GM23338 (cell line): ENCODE data around the gene FNDC3B. TPM values are rescaled to one million over a fixed set of nuclear protein-coding genes. Genes with fewer than 3 reads are reported as not detected.
A peak's percentile ranks its signal among the peaks of the same experiment; 100 is the strongest.

ENCODE experiments used
- ATAC-seq: fragments of 200-7000 bp; cut with Tn5 transposase; 3 replicates; pipeline ENCODE4 v1.9.1; 2020
- DNase-seq: peaks from one replicate; pipeline ENCODE4 v3.0.0-alpha.2; 2015; ENCODE audit warnings: low spot score
- H2AFZ ChIP-seq: fragments of 200-600 bp; sonication (generic); 2 replicates; pipeline ENCODE4 v1.8.0; 2016; ENCODE audit warnings: antibody characterized with exemption, mild to moderate bottlenecking, moderate library complexity
- H3F3A ChIP-seq: fragments of 200-600 bp; sonication (generic); replicated peaks from 2 replicates; pipeline ENCODE4 v1.8.0; 2017; ENCODE audit warnings: antibody characterized with exemption, mixed run types, low read depth
- H3K27ac ChIP-seq: fragments of 200-600 bp; sonication (generic); 2 replicates; pipeline ENCODE4 v1.6.1; 2016; ENCODE audit warnings: low read depth
- H3K27me3 ChIP-seq: fragments of 200-600 bp; sonication (generic); 2 replicates; pipeline ENCODE4 v1.8.0; 2016; ENCODE audit warnings: mild to moderate bottlenecking, mixed run types, moderate library complexity; ENCODE audit not compliant: insufficient read depth
- H3K36me3 ChIP-seq: fragments of 200-600 bp; sonication (generic); 2 replicates; pipeline ENCODE4 v1.8.0; 2016; ENCODE audit warnings: mild to moderate bottlenecking; ENCODE audit not compliant: insufficient read depth
- H3K4me1 ChIP-seq: fragments of 200-600 bp; sonication (generic); 2 replicates; pipeline ENCODE4 v1.8.0; 2016; ENCODE audit warnings: mild to moderate bottlenecking, moderate library complexity; ENCODE audit not compliant: insufficient read depth
- H3K4me2 ChIP-seq: fragments of 200-600 bp; sonication (generic); 2 replicates; pipeline ENCODE4 v1.7.1; 2017; ENCODE audit warnings: mixed run types
- H3K4me3 ChIP-seq: fragments of 200-600 bp; sonication (generic); 2 replicates; pipeline ENCODE4 v1.6.1; 2016; ENCODE audit warnings: mixed run types
- H3K79me2 ChIP-seq: fragments of 200-600 bp; sonication (generic); replicated peaks from 2 replicates; pipeline ENCODE4 v1.8.0; 2017; ENCODE audit warnings: mild to moderate bottlenecking; ENCODE audit not compliant: insufficient read depth
- H3K9me2 ChIP-seq: fragments of 200-600 bp; sonication (generic); 2 replicates; pipeline ENCODE4 v1.8.0; 2017; ENCODE audit not compliant: insufficient read depth
- H4K20me1 ChIP-seq: fragments of 200-600 bp; sonication (generic); replicated peaks from 2 replicates; pipeline ENCODE4 v1.8.0; 2017; ENCODE audit warnings: mild to moderate bottlenecking; ENCODE audit not compliant: insufficient read depth
- H3K27ac Mint-ChIP-seq: 2 replicates; pipeline ENCODE4 v1.8.0; 2020; ENCODE audit warnings: inconsistent platforms, mild to moderate bottlenecking, moderate library complexity, mixed read lengths
- H3K27me3 Mint-ChIP-seq: 3 replicates; pipeline ENCODE4 v1.8.0; 2022; ENCODE audit warnings: low read depth, mild to moderate bottlenecking, moderate library complexity, mixed read lengths, inconsistent platforms; ENCODE audit not compliant: insufficient read depth, poor library complexity
- H3K36me3 Mint-ChIP-seq: 3 replicates; pipeline ENCODE4 v1.8.0; 2021; ENCODE audit warnings: low read depth, mild to moderate bottlenecking, inconsistent platforms, moderate library complexity, mixed read lengths
- H3K4me1 Mint-ChIP-seq: 3 replicates; pipeline ENCODE4 v1.8.0; 2020; ENCODE audit warnings: mild to moderate bottlenecking, inconsistent platforms, mixed read lengths
- H3K4me3 Mint-ChIP-seq: 3 replicates; pipeline ENCODE4 v1.8.0; 2021; ENCODE audit warnings: moderate library complexity, mild to moderate bottlenecking, inconsistent platforms, mixed read lengths
- H3K9me3 Mint-ChIP-seq: 3 replicates; pipeline ENCODE4 v1.8.0; 2020; ENCODE audit warnings: moderate library complexity, mild to moderate bottlenecking, inconsistent platforms, mixed read lengths
- CREB1 ChIP-seq: fragments of 250-450 bp; sonication (Bioruptor Pico); IDR thresholded peaks from 2 replicates; pipeline ENCODE4 v1.5.0; 2020; ENCODE audit warnings: low read depth, mild to moderate bottlenecking, moderate library complexity
- EZH2 ChIP-seq: fragments of 200-600 bp; sonication (generic); IDR thresholded peaks from one replicate; pipeline ENCODE4 v1.8.0; 2017; ENCODE audit warnings: antibody characterized with exemption, mild to moderate bottlenecking, low read depth; ENCODE audit not compliant: unreplicated experiment
- EZH2phosphoT487 ChIP-seq: fragments of 200-600 bp; sonication (generic); IDR thresholded peaks from one replicate; pipeline ENCODE4 v1.8.1; 2018; ENCODE audit warnings: antibody characterized with exemption; ENCODE audit not compliant: unreplicated experiment
- JUNB ChIP-seq: IDR thresholded peaks from one replicate; pipeline ENCODE4 v1.6.1; 2016; ENCODE audit warnings: antibody characterized with exemption; ENCODE audit not compliant: unreplicated experiment
- NANOG ChIP-seq: IDR thresholded peaks from 2 replicates; pipeline ENCODE4 v1.6.1; 2016; ENCODE audit warnings: antibody characterized with exemption, borderline replicate concordance
- POLR2AphosphoS5 ChIP-seq: IDR thresholded peaks from 2 replicates; pipeline ENCODE4 v1.6.1; 2016; ENCODE audit warnings: antibody characterized with exemption, low read depth
- ZNF114 ChIP-seq: fragments of 250-450 bp; sonication (Bioruptor Pico); IDR thresholded peaks from 2 replicates; pipeline ENCODE4 v1.5.0; 2020; ENCODE audit warnings: mild to moderate bottlenecking, moderate library complexity
- ZNF331 ChIP-seq: fragments of 250-450 bp; sonication (Bioruptor Pico); IDR thresholded peaks from 2 replicates; pipeline ENCODE4 v1.5.0; 2020; ENCODE audit warnings: low read depth, mild to moderate bottlenecking, moderate library complexity
- polyA plus RNA-seq: library from polyadenylated mRNA; unstranded; fragments of >200 nt; fragmentation: Nextera tagmentation; extraction: Ambion mirVana; gene quantifications from 2 replicates; pipeline ENCODE4 v1.2.1, GENCODE V29; 2016
- total RNA-seq: library from RNA; depleted of rRNA; stranded (reverse); fragments of >200 nt; shearing (Covaris generic); gene quantifications from 2 replicates; pipeline ENCODE4 v1.2.3, GENCODE V29; 2014
- TF ChIP-seq, protein P1 (sequence below): fragments of 250-450 bp; sonication (Bioruptor Pico); IDR thresholded peaks from 2 replicates; pipeline ENCODE4 v1.5.0; 2020; ENCODE audit warnings: mild to moderate bottlenecking, moderate library complexity
- TF ChIP-seq, protein P2 (sequence below): IDR thresholded peaks from 2 replicates; pipeline ENCODE4 v1.6.1; 2016; ENCODE audit warnings: antibody characterized with exemption
- TF ChIP-seq, protein P3 (sequence below), 2 experiments: fragments of 200-600 bp in 1 of 2; sonication (generic) in 1 of 2; conservative IDR thresholded peaks; 2 replicates each; pipeline versions ENCODE4 v1.5.1 to v1.6.1; 2016 to 2017; ENCODE audit warnings: antibody characterized with exemption in 2 of 2, low read depth in 2 of 2, mild to moderate bottlenecking in 2 of 2, moderate library complexity in 1 of 2
- TF ChIP-seq, protein P4 (sequence below): IDR thresholded peaks from one replicate; pipeline ENCODE4 v1.6.1; 2018; ENCODE audit warnings: antibody characterized with exemption; ENCODE audit not compliant: unreplicated experiment

FNDC3B gene
- total and polyA plus RNA-seq, 2 experiments from 2014 or later = 19.1 to 55.4 TPM

DNA sequence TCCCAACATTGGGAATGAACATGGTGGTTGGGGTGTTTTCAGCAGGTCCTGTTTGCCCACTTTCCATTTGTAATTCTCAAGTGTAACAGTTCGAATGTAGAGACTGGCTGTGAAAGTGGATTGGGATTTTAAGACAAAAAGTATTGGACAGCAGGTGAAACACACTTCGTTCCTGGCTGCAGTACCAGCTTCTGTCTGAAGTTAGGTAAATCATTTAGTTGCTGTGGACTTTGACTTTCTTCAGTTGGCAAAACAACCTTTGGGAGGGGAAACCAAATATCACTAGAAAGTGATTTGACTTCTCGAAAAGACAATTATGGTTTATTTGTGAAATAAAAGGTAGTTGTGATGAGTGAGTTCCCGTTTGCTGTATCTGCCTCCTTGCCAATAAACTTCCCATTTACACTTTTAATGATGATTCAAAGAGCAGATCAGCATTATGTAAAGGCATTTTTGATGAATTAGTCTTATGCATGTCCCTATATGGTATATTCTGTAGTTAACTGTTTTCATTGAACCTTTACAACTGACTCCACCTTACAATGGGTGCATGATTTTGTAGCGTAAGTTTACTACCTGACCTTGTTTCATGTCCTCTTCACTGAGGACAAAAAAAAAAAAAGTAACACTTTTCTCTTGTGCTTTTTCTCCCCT lies 34.0 kb downstream of the FNDC3B start:
- Histone ChIP-seq H3K27ac (no peak overlapping the region), H3K4me1 (peaks cover 64% of the 10 kb centered on the region)

More for the DNA sequence above, 34.0 kb downstream of the FNDC3B start:
- TF ChIP-seq ZNF114 (no peak), CREB1 (CRISPR knock-in tag) (no peak), NANOG (no peak), ZNF331 (CRISPR knock-in tag) (no peak), POLR2AphosphoS5 (no peak), EZH2 (no peak), EZH2phosphoT487 (no peak), JUNB (no peak)
- TF ChIP-seq, protein P1, sequence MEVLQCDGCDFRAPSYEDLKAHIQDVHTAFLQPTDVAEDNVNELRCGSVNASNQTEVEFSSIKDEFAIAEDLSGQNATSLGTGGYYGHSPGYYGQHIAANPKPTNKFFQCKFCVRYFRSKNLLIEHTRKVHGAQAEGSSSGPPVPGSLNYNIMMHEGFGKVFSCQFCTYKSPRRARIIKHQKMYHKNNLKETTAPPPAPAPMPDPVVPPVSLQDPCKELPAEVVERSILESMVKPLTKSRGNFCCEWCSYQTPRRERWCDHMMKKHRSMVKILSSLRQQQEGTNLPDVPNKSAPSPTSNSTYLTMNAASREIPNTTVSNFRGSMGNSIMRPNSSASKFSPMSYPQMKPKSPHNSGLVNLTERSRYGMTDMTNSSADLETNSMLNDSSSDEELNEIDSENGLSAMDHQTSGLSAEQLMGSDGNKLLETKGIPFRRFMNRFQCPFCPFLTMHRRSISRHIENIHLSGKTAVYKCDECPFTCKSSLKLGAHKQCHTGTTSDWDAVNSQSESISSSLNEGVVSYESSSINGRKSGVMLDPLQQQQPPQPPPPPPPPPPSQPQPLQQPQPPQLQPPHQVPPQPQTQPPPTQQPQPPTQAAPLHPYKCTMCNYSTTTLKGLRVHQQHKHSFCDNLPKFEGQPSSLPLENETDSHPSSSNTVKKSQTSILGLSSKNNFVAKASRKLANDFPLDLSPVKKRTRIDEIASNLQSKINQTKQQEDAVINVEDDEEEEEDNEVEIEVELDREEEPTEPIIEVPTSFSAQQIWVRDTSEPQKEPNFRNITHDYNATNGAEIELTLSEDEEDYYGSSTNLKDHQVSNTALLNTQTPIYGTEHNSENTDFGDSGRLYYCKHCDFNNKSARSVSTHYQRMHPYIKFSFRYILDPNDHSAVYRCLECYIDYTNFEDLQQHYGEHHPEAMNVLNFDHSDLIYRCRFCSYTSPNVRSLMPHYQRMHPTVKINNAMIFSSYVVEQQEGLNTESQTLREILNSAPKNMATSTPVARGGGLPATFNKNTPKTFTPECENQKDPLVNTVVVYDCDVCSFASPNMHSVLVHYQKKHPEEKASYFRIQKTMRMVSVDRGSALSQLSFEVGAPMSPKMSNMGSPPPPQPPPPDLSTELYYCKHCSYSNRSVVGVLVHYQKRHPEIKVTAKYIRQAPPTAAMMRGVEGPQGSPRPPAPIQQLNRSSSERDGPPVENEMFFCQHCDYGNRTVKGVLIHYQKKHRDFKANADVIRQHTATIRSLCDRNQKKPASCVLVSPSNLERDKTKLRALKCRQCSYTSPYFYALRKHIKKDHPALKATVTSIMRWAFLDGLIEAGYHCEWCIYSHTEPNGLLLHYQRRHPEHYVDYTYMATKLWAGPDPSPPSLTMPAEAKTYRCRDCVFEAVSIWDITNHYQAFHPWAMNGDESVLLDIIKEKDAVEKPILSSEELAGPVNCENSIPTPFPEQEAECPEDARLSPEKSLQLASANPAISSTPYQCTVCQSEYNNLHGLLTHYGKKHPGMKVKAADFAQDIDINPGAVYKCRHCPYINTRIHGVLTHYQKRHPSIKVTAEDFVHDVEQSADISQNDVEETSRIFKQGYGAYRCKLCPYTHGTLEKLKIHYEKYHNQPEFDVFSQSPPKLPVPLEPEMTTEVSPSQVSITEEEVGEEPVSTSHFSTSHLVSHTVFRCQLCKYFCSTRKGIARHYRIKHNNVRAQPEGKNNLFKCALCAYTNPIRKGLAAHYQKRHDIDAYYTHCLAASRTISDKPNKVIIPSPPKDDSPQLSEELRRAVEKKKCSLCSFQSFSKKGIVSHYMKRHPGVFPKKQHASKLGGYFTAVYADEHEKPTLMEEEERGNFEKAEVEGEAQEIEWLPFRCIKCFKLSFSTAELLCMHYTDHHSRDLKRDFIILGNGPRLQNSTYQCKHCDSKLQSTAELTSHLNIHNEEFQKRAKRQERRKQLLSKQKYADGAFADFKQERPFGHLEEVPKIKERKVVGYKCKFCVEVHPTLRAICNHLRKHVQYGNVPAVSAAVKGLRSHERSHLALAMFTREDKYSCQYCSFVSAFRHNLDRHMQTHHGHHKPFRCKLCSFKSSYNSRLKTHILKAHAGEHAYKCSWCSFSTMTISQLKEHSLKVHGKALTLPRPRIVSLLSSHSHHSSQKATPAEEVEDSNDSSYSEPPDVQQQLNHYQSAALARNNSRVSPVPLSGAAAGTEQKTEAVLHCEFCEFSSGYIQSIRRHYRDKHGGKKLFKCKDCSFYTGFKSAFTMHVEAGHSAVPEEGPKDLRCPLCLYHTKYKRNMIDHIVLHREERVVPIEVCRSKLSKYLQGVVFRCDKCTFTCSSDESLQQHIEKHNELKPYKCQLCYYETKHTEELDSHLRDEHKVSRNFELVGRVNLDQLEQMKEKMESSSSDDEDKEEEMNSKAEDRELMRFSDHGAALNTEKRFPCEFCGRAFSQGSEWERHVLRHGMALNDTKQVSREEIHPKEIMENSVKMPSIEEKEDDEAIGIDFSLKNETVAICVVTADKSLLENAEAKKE (CRISPR knock-in tag) = no peak
- TF ChIP-seq, protein P2, sequence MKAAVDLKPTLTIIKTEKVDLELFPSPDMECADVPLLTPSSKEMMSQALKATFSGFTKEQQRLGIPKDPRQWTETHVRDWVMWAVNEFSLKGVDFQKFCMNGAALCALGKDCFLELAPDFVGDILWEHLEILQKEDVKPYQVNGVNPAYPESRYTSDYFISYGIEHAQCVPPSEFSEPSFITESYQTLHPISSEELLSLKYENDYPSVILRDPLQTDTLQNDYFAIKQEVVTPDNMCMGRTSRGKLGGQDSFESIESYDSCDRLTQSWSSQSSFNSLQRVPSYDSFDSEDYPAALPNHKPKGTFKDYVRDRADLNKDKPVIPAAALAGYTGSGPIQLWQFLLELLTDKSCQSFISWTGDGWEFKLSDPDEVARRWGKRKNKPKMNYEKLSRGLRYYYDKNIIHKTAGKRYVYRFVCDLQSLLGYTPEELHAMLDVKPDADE = no peak
- TF ChIP-seq, protein P3, sequence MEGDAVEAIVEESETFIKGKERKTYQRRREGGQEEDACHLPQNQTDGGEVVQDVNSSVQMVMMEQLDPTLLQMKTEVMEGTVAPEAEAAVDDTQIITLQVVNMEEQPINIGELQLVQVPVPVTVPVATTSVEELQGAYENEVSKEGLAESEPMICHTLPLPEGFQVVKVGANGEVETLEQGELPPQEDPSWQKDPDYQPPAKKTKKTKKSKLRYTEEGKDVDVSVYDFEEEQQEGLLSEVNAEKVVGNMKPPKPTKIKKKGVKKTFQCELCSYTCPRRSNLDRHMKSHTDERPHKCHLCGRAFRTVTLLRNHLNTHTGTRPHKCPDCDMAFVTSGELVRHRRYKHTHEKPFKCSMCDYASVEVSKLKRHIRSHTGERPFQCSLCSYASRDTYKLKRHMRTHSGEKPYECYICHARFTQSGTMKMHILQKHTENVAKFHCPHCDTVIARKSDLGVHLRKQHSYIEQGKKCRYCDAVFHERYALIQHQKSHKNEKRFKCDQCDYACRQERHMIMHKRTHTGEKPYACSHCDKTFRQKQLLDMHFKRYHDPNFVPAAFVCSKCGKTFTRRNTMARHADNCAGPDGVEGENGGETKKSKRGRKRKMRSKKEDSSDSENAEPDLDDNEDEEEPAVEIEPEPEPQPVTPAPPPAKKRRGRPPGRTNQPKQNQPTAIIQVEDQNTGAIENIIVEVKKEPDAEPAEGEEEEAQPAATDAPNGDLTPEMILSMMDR (conservative IDR thresholded peaks at IDR 0.05; ENCODE audit: low read depth in 2 of 2) = no peak
- TF ChIP-seq, protein P4, sequence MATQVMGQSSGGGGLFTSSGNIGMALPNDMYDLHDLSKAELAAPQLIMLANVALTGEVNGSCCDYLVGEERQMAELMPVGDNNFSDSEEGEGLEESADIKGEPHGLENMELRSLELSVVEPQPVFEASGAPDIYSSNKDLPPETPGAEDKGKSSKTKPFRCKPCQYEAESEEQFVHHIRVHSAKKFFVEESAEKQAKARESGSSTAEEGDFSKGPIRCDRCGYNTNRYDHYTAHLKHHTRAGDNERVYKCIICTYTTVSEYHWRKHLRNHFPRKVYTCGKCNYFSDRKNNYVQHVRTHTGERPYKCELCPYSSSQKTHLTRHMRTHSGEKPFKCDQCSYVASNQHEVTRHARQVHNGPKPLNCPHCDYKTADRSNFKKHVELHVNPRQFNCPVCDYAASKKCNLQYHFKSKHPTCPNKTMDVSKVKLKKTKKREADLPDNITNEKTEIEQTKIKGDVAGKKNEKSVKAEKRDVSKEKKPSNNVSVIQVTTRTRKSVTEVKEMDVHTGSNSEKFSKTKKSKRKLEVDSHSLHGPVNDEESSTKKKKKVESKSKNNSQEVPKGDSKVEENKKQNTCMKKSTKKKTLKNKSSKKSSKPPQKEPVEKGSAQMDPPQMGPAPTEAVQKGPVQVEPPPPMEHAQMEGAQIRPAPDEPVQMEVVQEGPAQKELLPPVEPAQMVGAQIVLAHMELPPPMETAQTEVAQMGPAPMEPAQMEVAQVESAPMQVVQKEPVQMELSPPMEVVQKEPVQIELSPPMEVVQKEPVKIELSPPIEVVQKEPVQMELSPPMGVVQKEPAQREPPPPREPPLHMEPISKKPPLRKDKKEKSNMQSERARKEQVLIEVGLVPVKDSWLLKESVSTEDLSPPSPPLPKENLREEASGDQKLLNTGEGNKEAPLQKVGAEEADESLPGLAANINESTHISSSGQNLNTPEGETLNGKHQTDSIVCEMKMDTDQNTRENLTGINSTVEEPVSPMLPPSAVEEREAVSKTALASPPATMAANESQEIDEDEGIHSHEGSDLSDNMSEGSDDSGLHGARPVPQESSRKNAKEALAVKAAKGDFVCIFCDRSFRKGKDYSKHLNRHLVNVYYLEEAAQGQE = no peak
- no peaks in the 10 kb centered on the region for H3K9me3 Mint-ChIP-seq
- peaks cover 72% of the 10 kb centered on the region for H3K4me1 Mint-ChIP-seq
- H3K4me2 ChIP-seq = 0 out of 2 replicates have a peak overlapping the region, but pooled peaks have one; percentile 10
- H3K36me3 Mint-ChIP-seq = no peaks in the 10 kb centered on the region
- H3K79me2 ChIP-seq = peaks cover 100% of the 10 kb centered on the region
- H2AFZ ChIP-seq = no peak overlapping the region
- no peaks in the 10 kb centered on the region for H3K36me3 ChIP-seq
- no peak overlapping the region for H3K4me3 ChIP-seq
- no peaks in the 10 kb centered on the region for H3K27me3 Mint-ChIP-seq
- H3K4me3 Mint-ChIP-seq = no peak overlapping the region
- ATAC-seq (no peak), DNase-seq (no peak)
- H4K20me1 ChIP-seq = peaks cover 28% of the 10 kb centered on the region
- H3K9me2 ChIP-seq = no peaks in the 10 kb centered on the region
- H3F3A ChIP-seq = no peaks in the 10 kb centered on the region
- H3K27me3 ChIP-seq = no peaks in the 10 kb centered on the region
- H3K27ac Mint-ChIP-seq = no peak overlapping the region
